ENCODE results near the gene CLCN1. TPM values are rescaled to one million over a fixed set of nuclear protein-coding genes. Genes with fewer than 3 reads are reported as not detected.

The CLCN1 gene
- total RNA-seq, 1 donor from 2014 or later: not detected

- DNase-seq (ENCODE audit: low spot score): no peak
- H3K27ac Mint-ChIP-seq (ENCODE audit: unreplicated experiment): no peak overlapping the region
These were observed 21.3 kb downstream of the CLCN1 start for GRCh38 chr7:143337216-143337615.

DNA sequence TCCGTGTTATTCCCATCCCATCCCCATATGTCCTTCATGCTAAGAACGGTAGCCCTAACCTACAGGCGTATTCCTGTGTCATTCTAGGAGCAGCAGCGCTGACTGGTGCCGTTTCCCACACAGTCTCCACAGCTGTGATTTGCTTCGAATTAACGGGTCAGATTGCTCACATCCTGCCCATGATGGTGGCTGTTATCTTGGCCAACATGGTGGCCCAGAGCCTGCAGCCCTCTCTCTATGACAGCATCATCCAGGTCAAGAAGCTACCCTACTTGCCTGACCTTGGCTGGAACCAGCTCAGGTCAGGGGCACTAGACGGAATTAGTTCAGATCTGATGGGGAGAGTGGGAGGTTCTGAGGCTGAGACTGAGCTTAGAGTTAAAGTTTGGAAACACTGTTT, 25.9 kb downstream of the CLCN1 start:
- DNase-seq (ENCODE audit: low spot score): no peak
- no peak for TF ChIP-seq CTCF (IDR thresholded peaks at IDR 0.05; ENCODE audit: unreplicated experiment)

More at GRCh38 chr7:143337216-143337615, 21.3 kb downstream of the CLCN1 start:
- peaks cover 2% of the 10 kb centered on the region for H3K4me1 Mint-ChIP-seq (ENCODE audit: unreplicated experiment)
- H3K36me3 Mint-ChIP-seq (ENCODE audit: low read depth, unreplicated experiment): peaks cover 3% of the 10 kb centered on the region
- no peaks in the 10 kb centered on the region for H3K27me3 Mint-ChIP-seq (ENCODE audit: unreplicated experiment)
- H3K4me3 Mint-ChIP-seq (ENCODE audit: unreplicated experiment): no peak overlapping the region
- no peaks in the 10 kb centered on the region for H3K9me3 Mint-ChIP-seq (ENCODE audit: unreplicated experiment)
- no peak for TF ChIP-seq CTCF (IDR thresholded peaks at IDR 0.05; ENCODE audit: unreplicated experiment)

GRCh38 chr7:143343596-143343995, 27.7 kb downstream of the CLCN1 start:
- no peaks in the 10 kb centered on the region for H3K36me3 Mint-ChIP-seq (ENCODE audit: low read depth, unreplicated experiment)
- TF ChIP-seq CTCF (IDR thresholded peaks at IDR 0.05; ENCODE audit: unreplicated experiment): no peak
- no peak overlapping the region for H3K4me3 Mint-ChIP-seq (ENCODE audit: unreplicated experiment)

More for the DNA sequence above, 25.9 kb downstream of the CLCN1 start:
- Mint-ChIP-seq H3K36me3 (ENCODE audit: low read depth, unreplicated experiment) (no peaks in the 10 kb centered on the region), H3K4me3 (ENCODE audit: unreplicated experiment) (no peak overlapping the region), H3K27me3 (ENCODE audit: unreplicated experiment) (no peaks in the 10 kb centered on the region), H3K9me3 (ENCODE audit: unreplicated experiment) (no peaks in the 10 kb centered on the region), H3K4me1 (ENCODE audit: unreplicated experiment) (peaks cover 6% of the 10 kb centered on the region), H3K27ac (ENCODE audit: unreplicated experiment) (no peak overlapping the region)

GRCh38 chr7:143345428-143345900, 29.6 kb downstream of the CLCN1 start:
- Mint-ChIP-seq H3K27ac (ENCODE audit: unreplicated experiment) (no peak overlapping the region), H3K4me1 (ENCODE audit: unreplicated experiment) (peaks cover 3% of the 10 kb centered on the region), H3K36me3 (ENCODE audit: low read depth, unreplicated experiment) (no peaks in the 10 kb centered on the region), H3K4me3 (ENCODE audit: unreplicated experiment) (peak overlapping the region; percentile 78), H3K9me3 (ENCODE audit: unreplicated experiment) (no peaks in the 10 kb centered on the region), H3K27me3 (ENCODE audit: unreplicated experiment) (no peaks in the 10 kb centered on the region)
- TF ChIP-seq CTCF (IDR thresholded peaks at IDR 0.05; ENCODE audit: unreplicated experiment): no peak
- DNase-seq (ENCODE audit: low spot score): peak; percentile 74

More at GRCh38 chr7:143343596-143343995, 27.7 kb downstream of the CLCN1 start:
- Mint-ChIP-seq H3K27ac (ENCODE audit: unreplicated experiment) (no peak overlapping the region), H3K9me3 (ENCODE audit: unreplicated experiment) (no peaks in the 10 kb centered on the region), H3K4me1 (ENCODE audit: unreplicated experiment) (peaks cover 3% of the 10 kb centered on the region), H3K27me3 (ENCODE audit: unreplicated experiment) (no peaks in the 10 kb centered on the region)
- no peak for DNase-seq (ENCODE audit: low spot score)

GRCh38 chr7:143346018-143346417, 30.1 kb downstream of the CLCN1 start:
- Mint-ChIP-seq H3K9me3 (ENCODE audit: unreplicated experiment) (no peaks in the 10 kb centered on the region), H3K4me1 (ENCODE audit: unreplicated experiment) (peaks cover 3% of the 10 kb centered on the region), H3K4me3 (ENCODE audit: unreplicated experiment) (no peak overlapping the region), H3K27ac (ENCODE audit: unreplicated experiment) (no peak overlapping the region), H3K36me3 (ENCODE audit: low read depth, unreplicated experiment) (no peaks in the 10 kb centered on the region), H3K27me3 (ENCODE audit: unreplicated experiment) (no peaks in the 10 kb centered on the region)
- DNase-seq (ENCODE audit: low spot score): no peak
- no peak for TF ChIP-seq CTCF (IDR thresholded peaks at IDR 0.05; ENCODE audit: unreplicated experiment)
